Measurements from ENCODE around the gene ALK. TPM values are rescaled to one million over a fixed set of nuclear protein-coding genes. Genes with fewer than 3 reads are reported as not detected.

ALK gene
- total RNA-seq, 2 donors from 2014 or later, result 0.16 to 0.26 TPM

DNA sequence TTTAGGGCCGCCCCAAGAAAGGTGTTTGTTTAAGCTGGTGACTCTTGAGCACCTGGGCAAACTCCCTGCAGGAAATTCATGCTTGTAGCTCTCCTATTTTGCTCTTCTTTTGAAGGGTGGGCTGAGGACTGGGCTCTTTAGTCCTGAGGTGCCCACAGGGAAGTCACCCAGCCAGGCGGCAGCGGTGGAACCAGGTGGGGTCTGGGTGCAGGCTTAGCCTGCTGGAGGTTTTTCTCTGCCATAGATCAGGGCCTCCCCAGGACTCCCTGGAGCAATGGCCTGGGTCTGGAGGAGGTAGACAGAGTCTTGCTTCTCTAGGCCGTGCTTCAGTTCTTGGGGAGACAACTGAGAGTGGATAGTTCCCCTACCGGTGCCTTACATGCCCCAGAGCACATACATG is 706.3 kb downstream of the ALK start:
- H3K36me3 ChIP-seq, result no peaks in the 10 kb centered on the region
- DNase-seq (ENCODE audit: low spot score), result peak; percentile 38

GRCh38 chr2:29213888-29214291 is 707.5 kb downstream of the ALK start:
- H3K4me3 ChIP-seq, result no peak overlapping the region
- TF ChIP-seq, protein P1, sequence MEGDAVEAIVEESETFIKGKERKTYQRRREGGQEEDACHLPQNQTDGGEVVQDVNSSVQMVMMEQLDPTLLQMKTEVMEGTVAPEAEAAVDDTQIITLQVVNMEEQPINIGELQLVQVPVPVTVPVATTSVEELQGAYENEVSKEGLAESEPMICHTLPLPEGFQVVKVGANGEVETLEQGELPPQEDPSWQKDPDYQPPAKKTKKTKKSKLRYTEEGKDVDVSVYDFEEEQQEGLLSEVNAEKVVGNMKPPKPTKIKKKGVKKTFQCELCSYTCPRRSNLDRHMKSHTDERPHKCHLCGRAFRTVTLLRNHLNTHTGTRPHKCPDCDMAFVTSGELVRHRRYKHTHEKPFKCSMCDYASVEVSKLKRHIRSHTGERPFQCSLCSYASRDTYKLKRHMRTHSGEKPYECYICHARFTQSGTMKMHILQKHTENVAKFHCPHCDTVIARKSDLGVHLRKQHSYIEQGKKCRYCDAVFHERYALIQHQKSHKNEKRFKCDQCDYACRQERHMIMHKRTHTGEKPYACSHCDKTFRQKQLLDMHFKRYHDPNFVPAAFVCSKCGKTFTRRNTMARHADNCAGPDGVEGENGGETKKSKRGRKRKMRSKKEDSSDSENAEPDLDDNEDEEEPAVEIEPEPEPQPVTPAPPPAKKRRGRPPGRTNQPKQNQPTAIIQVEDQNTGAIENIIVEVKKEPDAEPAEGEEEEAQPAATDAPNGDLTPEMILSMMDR (IDR thresholded peaks at IDR 0.05), result no peak

More for the DNA sequence above, 706.3 kb downstream of the ALK start:
- TF ChIP-seq, protein P1 (IDR thresholded peaks at IDR 0.05), result no peak
- Histone ChIP-seq H3K27me3 (no peaks in the 10 kb centered on the region), H3K9me3 (no peaks in the 10 kb centered on the region), H3K4me3 (no peak overlapping the region), H3K4me1 (no peaks in the 10 kb centered on the region), H3K27ac (no peak overlapping the region)

GRCh38 chr2:29212009-29212408 is 709.4 kb downstream of the ALK start:
- no peak overlapping the region for H3K4me3 ChIP-seq
- no peaks in the 10 kb centered on the region for H3K36me3 ChIP-seq
- TF ChIP-seq, protein P1 (IDR thresholded peaks at IDR 0.05), result no peak
- no peak for DNase-seq (ENCODE audit: low spot score)
- no peaks in the 10 kb centered on the region for H3K27me3 ChIP-seq
- no peaks in the 10 kb centered on the region for H3K4me1 ChIP-seq
- no peaks in the 10 kb centered on the region for H3K9me3 ChIP-seq
- no peak overlapping the region for H3K27ac ChIP-seq

More at GRCh38 chr2:29213888-29214291, 707.5 kb downstream of the ALK start:
- H3K27ac ChIP-seq, result no peak overlapping the region
- DNase-seq (ENCODE audit: low spot score), result peak; percentile 56
- no peaks in the 10 kb centered on the region for H3K9me3 ChIP-seq
- no peaks in the 10 kb centered on the region for H3K4me1 ChIP-seq
- H3K27me3 ChIP-seq, result no peaks in the 10 kb centered on the region
- H3K36me3 ChIP-seq, result no peaks in the 10 kb centered on the region

GRCh38 chr2:29209551-29209950 is 711.8 kb downstream of the ALK start:
- no peaks in the 10 kb centered on the region for H3K4me1 ChIP-seq
- H3K36me3 ChIP-seq, result peaks cover 2% of the 10 kb centered on the region
- TF ChIP-seq, protein P1 (IDR thresholded peaks at IDR 0.05), result no peak
- H3K27me3 ChIP-seq, result no peaks in the 10 kb centered on the region
- DNase-seq (ENCODE audit: low spot score), result no peak
- no peaks in the 10 kb centered on the region for H3K9me3 ChIP-seq
- no peak overlapping the region for H3K27ac ChIP-seq
- no peak overlapping the region for H3K4me3 ChIP-seq

- TF ChIP-seq, protein P1 (IDR thresholded peaks at IDR 0.05), result no peak
- Histone ChIP-seq H3K4me1 (no peaks in the 10 kb centered on the region), H3K4me3 (no peak overlapping the region), H3K27ac (no peak overlapping the region), H3K27me3 (no peaks in the 10 kb centered on the region), H3K9me3 (no peaks in the 10 kb centered on the region), H3K36me3 (peaks cover 9% of the 10 kb centered on the region)
- DNase-seq (ENCODE audit: low spot score), result no peak
These were observed 713.8 kb downstream of the ALK start for GRCh38 chr2:29207352-29208148.

Data from right atrium auricular region (tissue), 2 donors.